NCI-H748 treated with DMSO at 0.1 percent for 48 hours (cell line): ENCODE measurements around the gene MUCL1.

Experiments used
- DNase-seq: peaks from one replicate; lab custom pipeline; 2025; lab: John Stamatoyannopoulos, UW

MUCL1 gene

GRCh38 chr12:54891717-54892478 lies 37.6 kb downstream of the MUCL1 start:
- peak; percentile 98 for DNase-seq
